Heart right ventricle (tissue), 16 donors: Measurements from ENCODE around the gene XIRP2. TPM values are rescaled to one million over a fixed set of nuclear protein-coding genes. Genes with fewer than 3 reads are reported as not detected.
A peak's percentile ranks its signal among the peaks of the same experiment; 100 is the strongest.

Source experiments
- ATAC-seq, 8 donors: fragments of 200-7000 bp; cut with Tn5 transposase; one replicate each; pipeline ENCODE4 v1.9.1; 2020; ENCODE audit warnings: mild to moderate bottlenecking in 8 of 8, moderate library complexity in 8 of 8, moderate number of reproducible peaks in 1 of 8
- DNase-seq, 2 donors: peaks; one replicate each; pipeline ENCODE4 v3.0.0-alpha.2; 2020
- H3K27ac ChIP-seq, 10 donors: fragments of 200-600 bp; sonication (generic) in 2 of 10; one replicate each; pipeline versions ENCODE4 v1.5.0 to v1.8.0; 2020 to 2022; ENCODE audit warnings: mild to moderate bottlenecking in 3 of 10
- H3K27me3 ChIP-seq, 7 donors: fragments of 200-600 bp; one replicate each; pipeline ENCODE4 v1.8.0; 2021 to 2022; ENCODE audit warnings: mild to moderate bottlenecking in 2 of 7
- H3K36me3 ChIP-seq, 9 donors: fragments of 200-600 bp; sonication (generic) in 1 of 9; one replicate each; pipeline versions ENCODE4 v1.5.0 to v1.8.0; 2020 to 2022; ENCODE audit warnings: mild to moderate bottlenecking in 2 of 9
- H3K4me1 ChIP-seq, 9 donors: fragments of 200-600 bp; sonication (generic) in 1 of 9; one replicate each; pipeline versions ENCODE4 v1.5.0 to v1.8.0; 2020 to 2022; ENCODE audit warnings: mild to moderate bottlenecking in 4 of 9
- H3K4me3 ChIP-seq, 10 donors: fragments of 200-600 bp; sonication (generic) in 2 of 10; one replicate each; pipeline versions ENCODE4 v1.5.0 to v1.8.0; 2020 to 2022; ENCODE audit warnings: mild to moderate bottlenecking in 7 of 10, moderate library complexity in 2 of 10
- H3K9me3 ChIP-seq, 11 donors: fragments of 200-600 bp in 10 of 11; sonication (generic) in 2 of 11; one replicate each; pipeline versions ENCODE4 v1.5.0 to v1.8.0; 2013 to 2022; ENCODE audit warnings: mild to moderate bottlenecking in 2 of 11, control low read depth in 1 of 11, moderate library complexity in 1 of 11
- CTCF ChIP-seq, 9 donors: fragments of 200-600 bp; sonication (generic) in 2 of 9; IDR thresholded peaks; one replicate each; pipeline versions ENCODE4 v1.5.0 to v1.8.0; 2021 to 2022; ENCODE audit warnings: antibody characterized with exemption in 9 of 9, mild to moderate bottlenecking in 5 of 9, moderate library complexity in 1 of 9
- WGBS, 2 donors: extraction: QIAGEN DNeasy Blood & Tissue Kit; methylation state at CpG; one replicate each; pipeline ENCODE4 v1.1.7; 2013; ENCODE audit warnings: inconsistent platforms in 1 of 2; 5-methylcytosine and 5-hydroxymethylcytosine counted together
- intact Hi-C, 10 donors: fragments of 100-400 bp; cut with DNase I; formaldehyde crosslinking; loops; one replicate each; pipeline versions ENCODE4 v1.11.1 to v1.14.2; 2022
- polyA plus RNA-seq, 2 donors: library from polyadenylated mRNA; stranded (reverse); fragments of 200-250 nt; gene quantifications; one replicate each; pipeline ENCODE4 v1.2.3, GENCODE V29; 2013
- total RNA-seq, 10 donors: library from RNA; stranded (reverse); fragmentation: NEBNext Ultra II Directional in 3 of 10; extraction: Animal tissue kit (Norgen Biotek cat#: 25700) in 3 of 10; gene quantifications; one replicate each; pipeline versions ENCODE4 v1.2.1 to v1.2.4, GENCODE V29; 2021 to 2023
- donor health status: Arrhythmogenic right ventricular cardiomyopathy.
- donor health status: ischemic (EF 13 %, LVEDD 7.1; RV severe dilation, severe dysfunction).
- donor health status: healthy with polysubstance abuse.
- donor health status: DM: no; HTN: yes; CAD: no.
- donor health status: DM: no; HTN: no; CAD: no.
- donor health status: ischemic (EF 25% LVEDD 6.9; RV normal size, moderate dysfunction).
- donor health status: ischemic (EF 25% LVEDD 5.7; RV mildly dilated, moderate dysfunction).
- donor health status: healthy.
- donor health status: DM: yes; HTN: yes; CAD: no.
- donor health status: Ischemic cardiomyopathy.
- donor health status: ischemic (EF 35%, LVEDD 5.7; RV mildly dilated, moderate dysfunction).
- donor health status: nonischemic (EF 11% LVEDD 7.7; RV severe dilation, severe dysfunction).
- donor health status: DM: yes; HTN: yes; CAD: no.
- donor health status: PGD.
- donor health status: ischemic (EF 29% LVEDD 5.4; RV normal size, mild dysfunction).
- donor health status: nonischemic (EF 23%, LVEDD 6.1; RV moderate dilation, normal function).

Gene XIRP2
- total and polyA plus RNA-seq, 12 donors: 145 to 1,255 (median 577) TPM

- H3K9me3 ChIP-seq: no peaks in the 10 kb centered on the region
- no peaks in the 10 kb centered on the region for H3K27me3 ChIP-seq
- H3K4me3 ChIP-seq: no peak overlapping the region
- H3K36me3 ChIP-seq: no peaks in the 10 kb centered on the region
- ATAC-seq (no peak), DNase-seq (no peak)
- H3K4me1 ChIP-seq: no peaks in the 10 kb centered on the region
- no peak for TF ChIP-seq CTCF (IDR thresholded peaks at IDR 0.05)
- H3K27ac ChIP-seq: no peak overlapping the region
- intact Hi-C loops: no loop called here
Observed at GRCh38 chr2:167115541-167115940, 227.3 kb downstream of the XIRP2 start.

GRCh38 chr2:167122389-167122788 is 234.1 kb downstream of the XIRP2 start:
- ATAC-seq (no peak), DNase-seq (no peak)
- no peak overlapping the region for H3K4me3 ChIP-seq
- H3K9me3 ChIP-seq: no peaks in the 10 kb centered on the region
- H3K27ac ChIP-seq: no peak overlapping the region
- intact Hi-C loops: no loop called here
- no peaks in the 10 kb centered on the region for H3K4me1 ChIP-seq
- TF ChIP-seq CTCF (IDR thresholded peaks at IDR 0.05): no peak
- H3K36me3 ChIP-seq: no peaks in the 10 kb centered on the region
- WGBS, 2 donors: 41 to 53% methylated on average over 2 of the region's 2 CpGs
- no peaks in the 10 kb centered on the region for H3K27me3 ChIP-seq

GRCh38 chr2:167126165-167126564 is 237.9 kb downstream of the XIRP2 start:
- ATAC-seq (no peak), DNase-seq (no peak)
- H3K27ac ChIP-seq: no peak overlapping the region
- H3K4me3 ChIP-seq: no peak overlapping the region
- H3K9me3 ChIP-seq: no peaks in the 10 kb centered on the region
- H3K27me3 ChIP-seq: no peaks in the 10 kb centered on the region
- H3K36me3 ChIP-seq: no peaks in the 10 kb centered on the region
- no peaks in the 10 kb centered on the region for H3K4me1 ChIP-seq
- 85 to 90% methylated on average over 3 of the region's 3 CpGs for WGBS, 2 donors
- intact Hi-C loops: loop anchor here in 3 of 10 donors (5.0 kb wide), 1 partner anchor 86 kb away; no protein-coding TSS in a partner anchor
- TF ChIP-seq CTCF (IDR thresholded peaks at IDR 0.05): no peak

- intact Hi-C loops: loop anchor here in 3 of 10 donors (5.0 kb wide), 1 partner anchor 85 kb away; no protein-coding TSS in a partner anchor
Observed at GRCh38 chr2:167127135-167127534, 238.9 kb downstream of the XIRP2 start.

More at GRCh38 chr2:167127135-167127534, 238.9 kb downstream of the XIRP2 start:
- H3K36me3 ChIP-seq: no peaks in the 10 kb centered on the region
- H3K9me3 ChIP-seq: no peaks in the 10 kb centered on the region
- no peak overlapping the region for H3K27ac ChIP-seq
- TF ChIP-seq CTCF (IDR thresholded peaks at IDR 0.05): peak in 7 of 9 donors; percentile 13 to 41 (median 33)
- DNase-seq (no peak), ATAC-seq (peak in 2 of 8 donors; percentile 41 to 60)
- H3K4me3 ChIP-seq: no peak overlapping the region
- no peaks in the 10 kb centered on the region for H3K4me1 ChIP-seq
- H3K27me3 ChIP-seq: no peaks in the 10 kb centered on the region
- WGBS, 2 donors: 2 to 13% methylated on average over 1 of the region's 1 CpG
